ENCODE measurements around the gene FKBP10.

GRCh38 chr17:41768682-41769288 is 44.0 kb upstream of the FKBP10 start:
- TF ChIP-seq, protein P1, sequence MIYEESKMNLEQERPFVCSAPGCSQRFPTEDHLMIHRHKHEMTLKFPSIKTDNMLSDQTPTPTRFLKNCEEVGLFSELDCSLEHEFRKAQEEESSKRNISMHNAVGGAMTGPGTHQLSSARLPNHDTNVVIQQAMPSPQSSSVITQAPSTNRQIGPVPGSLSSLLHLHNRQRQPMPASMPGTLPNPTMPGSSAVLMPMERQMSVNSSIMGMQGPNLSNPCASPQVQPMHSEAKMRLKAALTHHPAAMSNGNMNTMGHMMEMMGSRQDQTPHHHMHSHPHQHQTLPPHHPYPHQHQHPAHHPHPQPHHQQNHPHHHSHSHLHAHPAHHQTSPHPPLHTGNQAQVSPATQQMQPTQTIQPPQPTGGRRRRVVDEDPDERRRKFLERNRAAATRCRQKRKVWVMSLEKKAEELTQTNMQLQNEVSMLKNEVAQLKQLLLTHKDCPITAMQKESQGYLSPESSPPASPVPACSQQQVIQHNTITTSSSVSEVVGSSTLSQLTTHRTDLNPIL (CRISPR knock-in tag; IDR thresholded peaks at IDR 0.05; ENCODE audit: low read depth), result no peak
- no peak for TF ChIP-seq SNAI2 (CRISPR knock-in tag; IDR thresholded peaks at IDR 0.05)
- TF ChIP-seq, protein P2, sequence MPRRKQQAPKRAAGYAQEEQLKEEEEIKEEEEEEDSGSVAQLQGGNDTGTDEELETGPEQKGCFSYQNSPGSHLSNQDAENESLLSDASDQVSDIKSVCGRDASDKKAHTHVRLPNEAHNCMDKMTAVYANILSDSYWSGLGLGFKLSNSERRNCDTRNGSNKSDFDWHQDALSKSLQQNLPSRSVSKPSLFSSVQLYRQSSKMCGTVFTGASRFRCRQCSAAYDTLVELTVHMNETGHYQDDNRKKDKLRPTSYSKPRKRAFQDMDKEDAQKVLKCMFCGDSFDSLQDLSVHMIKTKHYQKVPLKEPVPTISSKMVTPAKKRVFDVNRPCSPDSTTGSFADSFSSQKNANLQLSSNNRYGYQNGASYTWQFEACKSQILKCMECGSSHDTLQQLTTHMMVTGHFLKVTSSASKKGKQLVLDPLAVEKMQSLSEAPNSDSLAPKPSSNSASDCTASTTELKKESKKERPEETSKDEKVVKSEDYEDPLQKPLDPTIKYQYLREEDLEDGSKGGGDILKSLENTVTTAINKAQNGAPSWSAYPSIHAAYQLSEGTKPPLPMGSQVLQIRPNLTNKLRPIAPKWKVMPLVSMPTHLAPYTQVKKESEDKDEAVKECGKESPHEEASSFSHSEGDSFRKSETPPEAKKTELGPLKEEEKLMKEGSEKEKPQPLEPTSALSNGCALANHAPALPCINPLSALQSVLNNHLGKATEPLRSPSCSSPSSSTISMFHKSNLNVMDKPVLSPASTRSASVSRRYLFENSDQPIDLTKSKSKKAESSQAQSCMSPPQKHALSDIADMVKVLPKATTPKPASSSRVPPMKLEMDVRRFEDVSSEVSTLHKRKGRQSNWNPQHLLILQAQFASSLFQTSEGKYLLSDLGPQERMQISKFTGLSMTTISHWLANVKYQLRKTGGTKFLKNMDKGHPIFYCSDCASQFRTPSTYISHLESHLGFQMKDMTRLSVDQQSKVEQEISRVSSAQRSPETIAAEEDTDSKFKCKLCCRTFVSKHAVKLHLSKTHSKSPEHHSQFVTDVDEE (CRISPR knock-in tag; IDR thresholded peaks at IDR 0.05), result no peak
- no peak for TF ChIP-seq ARNTL (CRISPR knock-in tag; IDR thresholded peaks at IDR 0.05; ENCODE audit: borderline replicate concordance, low read depth)
- no peak for TF ChIP-seq TOX (CRISPR knock-in tag; IDR thresholded peaks at IDR 0.05; ENCODE audit: borderline replicate concordance)
- TF ChIP-seq, protein P3, sequence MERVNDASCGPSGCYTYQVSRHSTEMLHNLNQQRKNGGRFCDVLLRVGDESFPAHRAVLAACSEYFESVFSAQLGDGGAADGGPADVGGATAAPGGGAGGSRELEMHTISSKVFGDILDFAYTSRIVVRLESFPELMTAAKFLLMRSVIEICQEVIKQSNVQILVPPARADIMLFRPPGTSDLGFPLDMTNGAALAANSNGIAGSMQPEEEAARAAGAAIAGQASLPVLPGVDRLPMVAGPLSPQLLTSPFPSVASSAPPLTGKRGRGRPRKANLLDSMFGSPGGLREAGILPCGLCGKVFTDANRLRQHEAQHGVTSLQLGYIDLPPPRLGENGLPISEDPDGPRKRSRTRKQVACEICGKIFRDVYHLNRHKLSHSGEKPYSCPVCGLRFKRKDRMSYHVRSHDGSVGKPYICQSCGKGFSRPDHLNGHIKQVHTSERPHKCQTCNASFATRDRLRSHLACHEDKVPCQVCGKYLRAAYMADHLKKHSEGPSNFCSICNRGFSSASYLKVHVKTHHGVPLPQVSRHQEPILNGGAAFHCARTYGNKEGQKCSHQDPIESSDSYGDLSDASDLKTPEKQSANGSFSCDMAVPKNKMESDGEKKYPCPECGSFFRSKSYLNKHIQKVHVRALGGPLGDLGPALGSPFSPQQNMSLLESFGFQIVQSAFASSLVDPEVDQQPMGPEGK (CRISPR knock-in tag; IDR thresholded peaks at IDR 0.05; ENCODE audit: borderline replicate concordance), result no peak
